Keratinocyte (primary cell): ENCODE results near the gene CDC20B. TPM values are rescaled to one million over a fixed set of nuclear protein-coding genes. Genes with fewer than 3 reads are reported as not detected.
"Not testable (repeated sequence)": the region's sequence is repeated elsewhere in the genome, so short reads cannot be mapped to it uniquely, and the experiment has no call there.

Source experiments
- DNase-seq: peaks from one replicate; pipeline ENCODE4 v3.0.0-alpha.2; 2011; ENCODE audit warnings: low read depth, missing footprints, low spot score
- FAIRE-seq: peaks from 2 replicates; lab custom pipeline; 2011; peaks lifted over from hg19 to GRCh38; lab: Jason Lieb, UNC
- H2AFZ ChIP-seq: 2 replicates; pipeline ENCODE4 v1.6.0; 2012; ENCODE audit warnings: low read length, control low read depth, inconsistent platforms; ENCODE audit not compliant: control insufficient read depth
- H3K27ac ChIP-seq: 2 replicates; pipeline ENCODE4 v1.5.1; 2011; ENCODE audit warnings: low read length; ENCODE audit not compliant: control insufficient read depth, insufficient read depth
- H3K27me3 ChIP-seq: 3 replicates; pipeline ENCODE4 v1.6.0; 2011; ENCODE audit warnings: low read length; ENCODE audit not compliant: control insufficient read depth, insufficient read depth; ENCODE audit errors: extremely low read depth
- H3K36me3 ChIP-seq, 2 experiments: 2 replicates in 1 of 2; 3 replicates in 1 of 2; pipeline ENCODE4 v1.5.1; 2011; ENCODE audit warnings: low read length in 2 of 2, mild to moderate bottlenecking in 1 of 2; ENCODE audit not compliant: control insufficient read depth in 2 of 2, insufficient read depth in 2 of 2; ENCODE audit errors: extremely low read depth in 1 of 2
- H3K4me1 ChIP-seq: 3 replicates; pipeline ENCODE4 v1.5.1; 2011; ENCODE audit warnings: low read length; ENCODE audit not compliant: control insufficient read depth, insufficient read depth; ENCODE audit errors: extremely low read depth
- H3K4me2 ChIP-seq: 3 replicates; pipeline ENCODE4 v1.6.0; 2011; ENCODE audit warnings: low read depth, low read length; ENCODE audit not compliant: control insufficient read depth, insufficient read depth; ENCODE audit errors: extremely low read depth
- H3K4me3 ChIP-seq, 3 experiments: fragments of 200-600 bp in 1 of 3; sonication (generic) in 1 of 3; 2 replicates in 2 of 3; 3 replicates in 1 of 3; pipeline ENCODE4 v1.5.1; 2011 to 2016; ENCODE audit warnings: low read length in 3 of 3, mild to moderate bottlenecking in 3 of 3, control low read depth in 2 of 3, inconsistent platforms in 1 of 3, low read depth in 1 of 3, mixed read lengths in 1 of 3, mixed run types in 1 of 3, moderate library complexity in 1 of 3; ENCODE audit not compliant: control insufficient read depth in 2 of 3, insufficient read depth in 2 of 3; ENCODE audit errors: extremely low read depth in 1 of 3
- H3K79me2 ChIP-seq: 2 replicates; pipeline ENCODE4 v1.6.0; 2012; ENCODE audit warnings: low read length; ENCODE audit not compliant: control insufficient read depth, insufficient read depth
- H3K9ac ChIP-seq: 3 replicates; pipeline ENCODE4 v1.6.0; 2011; ENCODE audit warnings: low read length; ENCODE audit not compliant: control insufficient read depth, insufficient read depth; ENCODE audit errors: extremely low read depth
- H3K9me1 ChIP-seq: 3 replicates; pipeline ENCODE4 v1.6.0; 2011; ENCODE audit warnings: low read length; ENCODE audit not compliant: control insufficient read depth, insufficient read depth; ENCODE audit errors: extremely low read depth
- H3K9me3 ChIP-seq: 2 replicates; pipeline ENCODE4 v1.5.1; 2012; ENCODE audit warnings: low read depth, low read length; ENCODE audit not compliant: control insufficient read depth
- H4K20me1 ChIP-seq: 3 replicates; pipeline ENCODE4 v1.6.0; 2011; ENCODE audit warnings: low read length; ENCODE audit not compliant: control insufficient read depth, insufficient read depth; ENCODE audit errors: extremely low read depth
- EZH2 ChIP-seq: IDR thresholded peaks from one replicate; pipeline ENCODE4 v1.6.1; 2012; ENCODE audit warnings: inconsistent platforms, mild to moderate bottlenecking, low read length, moderate library complexity
- dilution Hi-C: fragments of 300-500 bp; cut with MboI; formaldehyde crosslinking; loops from one replicate; pipeline ENCODE4 v1.7.0; 2020; ENCODE audit warnings: low sequenced_read_pairs; ENCODE audit not compliant: extremely low pct_ligation_motif_present
- polyA plus RNA-seq, 5 experiments: library from polyadenylated mRNA; depleted of rRNA in 3 of 5; stranded (reverse) in 3 of 5; stranded (forward) in 1 of 5; unstranded in 1 of 5; fragments of >200 nt; gene quantifications; 1 replicate in 1 of 5; 2 replicates in 3 of 5; 3 replicates in 1 of 5; pipeline versions ENCODE4 v1.2.1 to v1.2.3, GENCODE V29; 2011 to 2012; ENCODE audit warnings: missing spikeins in 2 of 5, low read depth in 1 of 5, low replicate concordance in 1 of 5
- TF ChIP-seq, protein P1 (sequence below), 3 experiments: IDR thresholded peaks in 1 of 3; conservative IDR thresholded peaks in 1 of 3; optimal IDR thresholded peaks in 1 of 3; 2 replicates in 2 of 3; 3 replicates in 1 of 3; pipeline versions ENCODE3 to v1.5.1; 2011; ENCODE audit warnings: low read length in 3 of 3, mild to moderate bottlenecking in 3 of 3, moderate library complexity in 2 of 3, control low read depth in 1 of 3, inconsistent platforms in 1 of 3; ENCODE audit not compliant: insufficient read depth in 2 of 3; ENCODE audit errors: extremely low read depth in 1 of 3

The CDC20B gene
- polyA plus RNA-seq, 1 donor (not counting 4 experiments of a cell fraction or from before 2014, with no cell fraction given) = 0.03 TPM

DNA sequence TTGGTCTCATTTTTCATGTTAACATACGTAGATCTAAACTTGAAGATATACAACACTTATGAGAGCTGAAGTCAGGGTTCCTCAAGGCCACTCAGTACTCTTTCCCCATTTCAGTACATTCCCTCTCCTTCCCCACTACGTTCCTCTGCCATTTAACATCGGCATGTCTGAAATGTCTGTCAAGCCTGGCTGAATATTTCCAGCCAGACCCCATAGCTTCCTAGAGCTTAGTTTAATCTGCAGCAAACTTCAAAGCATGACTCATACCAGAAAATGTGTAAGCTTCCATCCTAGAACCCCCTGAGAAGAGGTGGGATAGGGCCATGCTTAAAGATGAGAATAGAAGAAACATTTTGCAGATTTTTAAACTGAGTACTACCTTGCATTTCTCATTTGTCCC lies 64.3 kb downstream of the CDC20B start:
- Histone ChIP-seq H4K20me1 (no peaks in the 10 kb centered on the region), H3K4me1 (no peaks in the 10 kb centered on the region), H3K36me3 (no peaks in the 10 kb centered on the region), H3K9ac (no peak overlapping the region), H3K27ac (no peak overlapping the region), H3K79me2 (no peaks in the 10 kb centered on the region), H3K4me3 (no peak overlapping the region), H2AFZ (no peak overlapping the region), H3K27me3 (peaks cover 4% of the 10 kb centered on the region), H3K9me3 (no peaks in the 10 kb centered on the region), H3K4me2 (no peak overlapping the region), H3K9me1 (no peaks in the 10 kb centered on the region)
- FAIRE-seq = no peak
- TF ChIP-seq, protein P1, sequence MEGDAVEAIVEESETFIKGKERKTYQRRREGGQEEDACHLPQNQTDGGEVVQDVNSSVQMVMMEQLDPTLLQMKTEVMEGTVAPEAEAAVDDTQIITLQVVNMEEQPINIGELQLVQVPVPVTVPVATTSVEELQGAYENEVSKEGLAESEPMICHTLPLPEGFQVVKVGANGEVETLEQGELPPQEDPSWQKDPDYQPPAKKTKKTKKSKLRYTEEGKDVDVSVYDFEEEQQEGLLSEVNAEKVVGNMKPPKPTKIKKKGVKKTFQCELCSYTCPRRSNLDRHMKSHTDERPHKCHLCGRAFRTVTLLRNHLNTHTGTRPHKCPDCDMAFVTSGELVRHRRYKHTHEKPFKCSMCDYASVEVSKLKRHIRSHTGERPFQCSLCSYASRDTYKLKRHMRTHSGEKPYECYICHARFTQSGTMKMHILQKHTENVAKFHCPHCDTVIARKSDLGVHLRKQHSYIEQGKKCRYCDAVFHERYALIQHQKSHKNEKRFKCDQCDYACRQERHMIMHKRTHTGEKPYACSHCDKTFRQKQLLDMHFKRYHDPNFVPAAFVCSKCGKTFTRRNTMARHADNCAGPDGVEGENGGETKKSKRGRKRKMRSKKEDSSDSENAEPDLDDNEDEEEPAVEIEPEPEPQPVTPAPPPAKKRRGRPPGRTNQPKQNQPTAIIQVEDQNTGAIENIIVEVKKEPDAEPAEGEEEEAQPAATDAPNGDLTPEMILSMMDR (optimal IDR thresholded peaks at IDR 0.05 in 1 of 3, IDR thresholded peaks at IDR 0.05 in 1 of 3, conservative IDR thresholded peaks at IDR 0.05 in 1 of 3; ENCODE audit: extremely low read depth in 1 of 3, insufficient read depth in 2 of 3, low read length in 3 of 3) = no peak
- no peak for TF ChIP-seq EZH2
- dilution Hi-C loops = no loop called here
- no peak for DNase-seq

DNA sequence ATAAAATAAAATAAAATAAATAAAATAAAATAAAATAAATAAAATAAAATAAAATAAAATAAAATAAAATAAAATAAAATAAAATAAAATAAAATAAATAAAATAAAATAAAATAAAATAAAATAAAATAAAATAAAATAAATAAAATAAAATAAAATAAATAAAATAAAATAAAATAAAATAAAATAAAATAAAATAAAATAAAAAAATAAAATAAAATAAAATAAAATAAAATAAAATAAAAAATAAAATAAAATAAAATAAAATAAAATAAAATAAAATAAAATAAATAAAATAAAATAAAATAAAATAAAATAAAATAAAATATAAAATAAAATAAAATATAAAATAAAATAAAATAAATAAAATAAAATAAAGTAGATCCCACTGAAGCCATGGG lies 67.0 kb downstream of the CDC20B start:
- FAIRE-seq, H3K9me1 ChIP-seq, DNase-seq, H2AFZ ChIP-seq, dilution Hi-C loops, H3K4me3 ChIP-seq, H3K4me2 ChIP-seq, H3K9ac ChIP-seq, H3K36me3 ChIP-seq, H4K20me1 ChIP-seq, H3K79me2 ChIP-seq, H3K4me1 ChIP-seq, H3K27me3 ChIP-seq, H3K9me3 ChIP-seq, H3K27ac ChIP-seq: not testable (repeated sequence)

DNA sequence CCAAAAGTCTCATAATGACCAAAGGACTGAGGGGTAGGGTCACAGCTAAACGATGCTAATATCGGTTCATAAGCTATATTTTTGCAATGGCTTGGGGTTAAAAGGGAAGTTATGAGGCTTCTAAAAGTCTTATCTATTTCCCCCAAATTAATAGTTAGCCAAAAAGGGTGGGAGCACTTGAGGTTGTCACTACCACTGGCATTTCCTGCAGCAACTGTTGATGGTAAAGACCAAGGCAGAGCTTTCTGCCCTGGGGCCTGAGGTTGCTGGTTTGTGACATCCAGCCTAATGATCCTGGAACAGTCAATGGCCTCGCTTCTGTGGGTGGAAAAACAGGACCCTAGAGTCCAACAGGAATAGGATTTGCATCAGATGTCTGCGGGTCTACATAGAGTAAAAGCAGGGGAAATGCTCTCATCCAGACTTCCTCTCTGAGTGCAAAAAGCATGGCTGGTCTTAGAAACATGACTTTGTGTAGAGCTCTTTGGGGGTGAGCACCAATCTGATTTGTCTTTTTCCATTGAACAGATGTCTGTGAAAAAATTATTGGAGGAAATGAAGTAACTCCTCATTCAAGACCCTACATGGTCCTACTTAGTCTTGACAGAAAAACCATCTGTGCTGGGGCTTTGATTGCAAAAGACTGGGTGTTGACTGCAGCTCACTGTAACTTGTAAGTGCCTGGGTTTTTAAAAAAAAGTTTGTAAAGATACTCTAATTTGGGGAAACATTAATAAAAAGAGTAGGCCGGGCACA lies 67.9 kb downstream of the CDC20B start:
- H2AFZ ChIP-seq = no peak overlapping the region
- FAIRE-seq (no peak), DNase-seq (no peak)
- H3K27me3 ChIP-seq = peaks cover 4% of the 10 kb centered on the region
- no peaks in the 10 kb centered on the region for H4K20me1 ChIP-seq
- no peaks in the 10 kb centered on the region for H3K9me3 ChIP-seq
- no peak overlapping the region for H3K27ac ChIP-seq
- dilution Hi-C loops = no loop called here
- H3K9me1 ChIP-seq = no peaks in the 10 kb centered on the region
- no peaks in the 10 kb centered on the region for H3K36me3 ChIP-seq
- H3K79me2 ChIP-seq = no peaks in the 10 kb centered on the region
- no peak overlapping the region for H3K4me3 ChIP-seq
- no peaks in the 10 kb centered on the region for H3K4me1 ChIP-seq
- H3K4me2 ChIP-seq = no peak overlapping the region
- H3K9ac ChIP-seq = no peak overlapping the region
- TF ChIP-seq EZH2 = no peak
- TF ChIP-seq, protein P1 (optimal IDR thresholded peaks at IDR 0.05 in 1 of 3, IDR thresholded peaks at IDR 0.05 in 1 of 3, conservative IDR thresholded peaks at IDR 0.05 in 1 of 3; ENCODE audit: extremely low read depth in 1 of 3, insufficient read depth in 2 of 3, low read length in 3 of 3) = no peak
